ENCODE data around the gene PIEZO2.

DNA sequence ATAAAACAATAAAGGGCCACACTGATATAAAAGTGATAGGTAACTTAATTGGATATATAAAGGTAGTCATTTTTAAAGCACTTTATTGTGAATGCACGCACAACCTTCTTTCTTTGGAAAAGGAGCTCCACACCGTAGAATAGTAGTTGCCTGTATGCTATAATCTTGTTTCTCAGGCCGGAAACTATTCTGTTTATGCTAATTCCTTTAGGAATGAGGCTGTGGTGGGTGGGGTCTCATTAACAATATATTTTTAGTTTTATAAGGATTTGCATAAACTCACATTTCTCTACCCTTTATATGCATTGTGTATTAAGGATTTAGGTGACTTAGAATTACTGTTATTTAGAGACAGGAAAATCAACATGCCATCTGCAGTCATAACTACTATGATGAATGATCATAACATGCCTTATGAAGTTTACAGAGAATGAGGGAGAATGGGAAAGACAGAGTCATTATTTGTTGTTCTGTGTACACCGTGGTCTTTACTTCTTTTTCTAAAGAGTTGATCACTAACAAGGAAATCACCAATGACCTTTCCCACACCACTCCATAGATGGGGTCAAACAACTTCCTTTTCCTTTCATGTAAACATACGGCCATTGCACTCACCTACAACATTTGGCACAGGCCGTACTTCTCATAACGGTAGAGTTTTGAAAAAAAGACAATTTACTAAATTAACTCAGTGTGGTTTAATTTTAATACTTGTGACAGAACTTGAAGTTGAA is 84.5 kb downstream of the PIEZO2 start:
- TF ChIP-seq, protein P1, sequence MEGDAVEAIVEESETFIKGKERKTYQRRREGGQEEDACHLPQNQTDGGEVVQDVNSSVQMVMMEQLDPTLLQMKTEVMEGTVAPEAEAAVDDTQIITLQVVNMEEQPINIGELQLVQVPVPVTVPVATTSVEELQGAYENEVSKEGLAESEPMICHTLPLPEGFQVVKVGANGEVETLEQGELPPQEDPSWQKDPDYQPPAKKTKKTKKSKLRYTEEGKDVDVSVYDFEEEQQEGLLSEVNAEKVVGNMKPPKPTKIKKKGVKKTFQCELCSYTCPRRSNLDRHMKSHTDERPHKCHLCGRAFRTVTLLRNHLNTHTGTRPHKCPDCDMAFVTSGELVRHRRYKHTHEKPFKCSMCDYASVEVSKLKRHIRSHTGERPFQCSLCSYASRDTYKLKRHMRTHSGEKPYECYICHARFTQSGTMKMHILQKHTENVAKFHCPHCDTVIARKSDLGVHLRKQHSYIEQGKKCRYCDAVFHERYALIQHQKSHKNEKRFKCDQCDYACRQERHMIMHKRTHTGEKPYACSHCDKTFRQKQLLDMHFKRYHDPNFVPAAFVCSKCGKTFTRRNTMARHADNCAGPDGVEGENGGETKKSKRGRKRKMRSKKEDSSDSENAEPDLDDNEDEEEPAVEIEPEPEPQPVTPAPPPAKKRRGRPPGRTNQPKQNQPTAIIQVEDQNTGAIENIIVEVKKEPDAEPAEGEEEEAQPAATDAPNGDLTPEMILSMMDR (IDR thresholded peaks at IDR 0.05; ENCODE audit: insufficient read depth, low read depth, low read length): no peak
- no peak for TF ChIP-seq EZH2 (IDR thresholded peaks at IDR 0.05; ENCODE audit: insufficient read depth, low read length)
